WI38 (cell line): Measurements from ENCODE around the gene ITGA6.

Source experiments
- H3K4me3 ChIP-seq: 2 replicates; pipeline ENCODE4 v1.5.1; 2011; ENCODE audit warnings: low read depth, mild to moderate bottlenecking, control low read depth, low read length
- TF ChIP-seq, protein P1 (sequence below): IDR thresholded peaks from 2 replicates; pipeline ENCODE4 v1.5.1; 2012; ENCODE audit warnings: low read depth, mild to moderate bottlenecking, control low read depth, low read length

Gene ITGA6

DNA sequence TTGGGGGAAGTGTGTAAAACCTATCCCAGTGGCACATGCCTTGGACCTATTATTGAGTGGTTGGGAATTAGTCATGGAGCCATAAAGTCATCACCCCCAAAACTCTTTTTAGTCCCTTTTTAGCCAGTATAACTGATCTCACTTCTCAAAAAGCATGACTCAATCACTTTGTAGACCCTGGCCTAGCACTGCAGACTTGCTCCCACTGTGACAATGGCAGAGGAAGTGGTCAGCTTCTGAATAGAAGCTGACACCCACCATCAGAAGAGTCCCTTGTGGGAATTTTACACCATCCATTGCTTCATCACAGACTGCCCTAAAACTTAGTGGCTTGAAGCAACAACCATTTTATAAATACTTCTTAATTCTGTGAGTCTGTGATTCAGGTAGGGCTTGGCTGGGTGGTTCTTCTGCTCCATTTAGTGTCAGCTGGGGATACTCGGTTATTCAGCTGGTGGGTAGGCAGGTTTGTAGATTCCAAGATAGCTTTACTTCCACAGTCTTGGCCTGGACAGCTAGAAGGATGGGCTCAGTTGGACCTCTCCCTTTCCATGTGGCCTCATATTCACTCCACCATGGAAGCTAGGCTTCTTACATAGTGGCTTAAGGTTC is 10.8 kb upstream of the ITGA6 start:
- no peak overlapping the region for H3K4me3 ChIP-seq
- TF ChIP-seq, protein P1, sequence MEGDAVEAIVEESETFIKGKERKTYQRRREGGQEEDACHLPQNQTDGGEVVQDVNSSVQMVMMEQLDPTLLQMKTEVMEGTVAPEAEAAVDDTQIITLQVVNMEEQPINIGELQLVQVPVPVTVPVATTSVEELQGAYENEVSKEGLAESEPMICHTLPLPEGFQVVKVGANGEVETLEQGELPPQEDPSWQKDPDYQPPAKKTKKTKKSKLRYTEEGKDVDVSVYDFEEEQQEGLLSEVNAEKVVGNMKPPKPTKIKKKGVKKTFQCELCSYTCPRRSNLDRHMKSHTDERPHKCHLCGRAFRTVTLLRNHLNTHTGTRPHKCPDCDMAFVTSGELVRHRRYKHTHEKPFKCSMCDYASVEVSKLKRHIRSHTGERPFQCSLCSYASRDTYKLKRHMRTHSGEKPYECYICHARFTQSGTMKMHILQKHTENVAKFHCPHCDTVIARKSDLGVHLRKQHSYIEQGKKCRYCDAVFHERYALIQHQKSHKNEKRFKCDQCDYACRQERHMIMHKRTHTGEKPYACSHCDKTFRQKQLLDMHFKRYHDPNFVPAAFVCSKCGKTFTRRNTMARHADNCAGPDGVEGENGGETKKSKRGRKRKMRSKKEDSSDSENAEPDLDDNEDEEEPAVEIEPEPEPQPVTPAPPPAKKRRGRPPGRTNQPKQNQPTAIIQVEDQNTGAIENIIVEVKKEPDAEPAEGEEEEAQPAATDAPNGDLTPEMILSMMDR: no peak

DNA sequence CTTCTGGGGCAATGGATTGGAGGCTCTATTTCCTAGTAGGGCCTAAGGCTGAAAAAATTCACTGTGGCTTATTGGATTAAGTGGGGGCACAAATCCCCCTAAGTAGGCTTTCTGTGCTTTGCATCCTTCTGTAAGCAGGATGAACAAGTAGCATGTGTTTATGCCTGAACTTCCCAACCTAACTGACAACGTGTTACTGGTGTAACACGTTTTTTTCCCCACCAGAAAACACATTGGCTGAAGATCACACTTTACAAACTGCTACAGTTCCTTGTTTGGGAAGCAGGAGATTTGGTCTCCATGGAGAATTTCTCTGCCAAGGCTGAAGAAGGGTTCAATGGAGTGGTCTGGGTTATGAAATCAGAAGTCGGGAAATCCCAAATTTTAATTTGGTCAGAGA is 7.2 kb upstream of the ITGA6 start:
- H3K4me3 ChIP-seq: no peak overlapping the region
- TF ChIP-seq, protein P1: no peak

DNA sequence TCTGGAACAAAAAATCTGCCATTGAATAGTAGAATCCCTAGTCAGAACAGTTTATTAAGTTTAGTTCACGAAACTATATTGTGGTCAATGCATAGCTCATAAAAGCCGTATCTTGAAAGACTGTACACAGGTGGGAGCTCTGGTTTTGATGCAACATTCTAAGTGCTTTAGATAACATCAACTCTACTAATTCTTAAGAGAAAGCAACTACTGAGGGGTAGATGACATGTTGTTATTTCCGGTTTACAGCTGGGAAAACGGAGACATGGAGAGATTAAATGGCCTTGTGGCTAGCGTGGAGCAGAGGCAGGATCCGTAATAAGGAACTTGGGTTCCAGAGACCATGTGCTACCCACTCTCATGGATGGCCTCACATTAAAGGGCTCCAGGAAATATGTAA is 4.2 kb upstream of the ITGA6 start:
- TF ChIP-seq, protein P1: no peak
- no peak overlapping the region for H3K4me3 ChIP-seq

DNA sequence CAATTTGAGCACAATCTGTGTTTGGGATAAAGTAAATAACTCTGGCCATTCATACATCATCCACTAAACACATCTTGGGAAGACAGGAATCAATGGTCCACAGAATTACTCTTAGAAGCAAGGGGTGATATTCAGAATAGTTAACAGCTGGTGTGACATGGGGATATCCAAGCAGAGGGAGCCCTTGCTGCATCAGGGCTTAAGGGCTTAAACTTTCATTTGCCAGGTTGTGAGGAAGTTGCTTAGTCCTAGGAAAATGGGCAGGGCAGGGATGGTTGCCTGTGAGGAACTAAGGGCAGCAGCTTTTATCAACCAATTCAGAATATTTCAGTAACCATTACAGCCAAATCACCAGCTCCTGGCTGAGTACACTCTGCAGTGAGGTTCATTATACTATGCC is 2.0 kb upstream of the ITGA6 start:
- TF ChIP-seq, protein P1: no peak
- no peak overlapping the region for H3K4me3 ChIP-seq

DNA sequence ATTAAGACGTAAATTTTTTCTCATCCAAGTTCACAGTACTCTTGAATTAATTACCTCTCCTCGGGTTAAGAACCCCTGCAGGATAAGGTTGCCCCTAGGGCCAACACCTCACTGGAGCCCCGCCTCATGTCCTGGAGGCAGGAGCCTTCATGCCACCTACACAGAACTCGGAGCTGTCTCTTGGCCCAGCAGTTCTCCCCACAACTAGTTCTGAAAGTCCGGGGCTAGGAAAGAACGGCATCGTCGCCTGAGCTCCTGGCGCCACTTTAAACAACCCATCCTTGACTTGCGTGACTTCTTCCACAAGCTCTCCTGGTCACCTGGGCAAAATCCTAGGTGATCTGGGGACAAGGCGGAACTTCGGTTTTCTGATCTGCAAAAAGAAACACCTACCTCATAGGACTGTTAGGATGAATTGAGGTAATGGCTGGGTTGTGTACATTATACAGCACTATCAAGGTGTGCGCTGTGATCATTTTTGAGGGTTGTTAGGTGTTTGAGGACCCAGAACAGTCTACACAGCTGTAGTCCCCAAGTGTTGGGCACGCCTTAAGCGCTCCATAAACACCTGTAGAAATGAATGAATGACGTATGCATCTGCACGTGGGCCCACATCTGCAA is 641 bp upstream of the ITGA6 start:
- TF ChIP-seq, protein P1: no peak
- peak overlapping the region; percentile 81 for H3K4me3 ChIP-seq

DNA sequence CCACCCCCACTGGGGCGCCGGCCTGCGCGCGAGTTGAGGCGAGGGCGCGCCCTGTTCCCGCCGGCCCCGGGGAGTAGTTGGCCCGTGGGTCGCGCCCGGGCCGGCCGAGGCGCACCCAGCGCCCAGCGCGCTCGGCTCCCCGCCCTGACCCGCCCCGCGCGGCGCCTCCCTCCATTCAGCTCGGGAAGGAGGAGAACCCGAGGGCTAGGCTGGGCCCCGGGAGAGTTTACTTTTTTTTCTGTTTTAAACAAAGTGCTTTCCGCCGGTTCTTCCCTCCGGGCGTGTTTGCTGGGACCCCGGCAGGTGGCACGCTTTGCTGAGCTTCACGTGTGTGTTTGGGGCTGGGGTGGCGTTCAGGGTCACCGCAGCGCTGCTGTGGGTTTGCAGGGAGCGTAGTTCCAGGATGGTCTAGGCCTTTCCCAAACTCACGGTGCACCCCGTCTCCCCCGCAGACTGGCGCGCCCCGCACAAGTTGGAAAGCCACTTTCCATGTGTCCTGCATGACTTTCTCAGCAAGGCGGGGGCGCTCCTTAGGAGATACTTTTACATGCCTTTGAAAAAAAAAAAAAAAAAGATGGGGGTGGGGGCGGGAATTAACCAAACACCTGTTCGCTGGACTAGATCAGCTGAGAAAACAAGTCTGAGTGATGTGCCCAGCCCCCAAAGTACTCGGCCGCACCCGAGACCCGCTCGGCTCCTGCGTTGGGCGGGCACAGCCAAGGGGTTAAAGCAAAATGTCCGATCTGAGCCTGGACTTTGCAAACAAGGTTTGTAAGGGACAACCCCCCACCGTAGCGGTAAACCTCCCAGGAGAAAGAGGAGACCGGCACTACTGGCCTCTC is 825 bp downstream of the ITGA6 start:
- TF ChIP-seq, protein P1: no peak
- peak overlapping the region; percentile 81 for H3K4me3 ChIP-seq

- TF ChIP-seq, protein P1: no peak
- H3K4me3 ChIP-seq: peak overlapping the region; percentile 81
Measured at GRCh38 chr2:172428832-172429210, 1.4 kb downstream of the ITGA6 start.
